Hematopoietic multipotent progenitor cell treated with erythropoietin and hydrocortisone succinate and interleukin-3 and kit ligand, for 6 days (in vitro differentiated cells): Measurements from ENCODE around the gene HK1.
A peak's percentile ranks its signal among the peaks of the same experiment; 100 is the strongest.

Source experiments
- DNase-seq: peaks from one replicate; pipeline ENCODE4 v3.0.0-alpha.2; 2015

Gene HK1

DNA sequence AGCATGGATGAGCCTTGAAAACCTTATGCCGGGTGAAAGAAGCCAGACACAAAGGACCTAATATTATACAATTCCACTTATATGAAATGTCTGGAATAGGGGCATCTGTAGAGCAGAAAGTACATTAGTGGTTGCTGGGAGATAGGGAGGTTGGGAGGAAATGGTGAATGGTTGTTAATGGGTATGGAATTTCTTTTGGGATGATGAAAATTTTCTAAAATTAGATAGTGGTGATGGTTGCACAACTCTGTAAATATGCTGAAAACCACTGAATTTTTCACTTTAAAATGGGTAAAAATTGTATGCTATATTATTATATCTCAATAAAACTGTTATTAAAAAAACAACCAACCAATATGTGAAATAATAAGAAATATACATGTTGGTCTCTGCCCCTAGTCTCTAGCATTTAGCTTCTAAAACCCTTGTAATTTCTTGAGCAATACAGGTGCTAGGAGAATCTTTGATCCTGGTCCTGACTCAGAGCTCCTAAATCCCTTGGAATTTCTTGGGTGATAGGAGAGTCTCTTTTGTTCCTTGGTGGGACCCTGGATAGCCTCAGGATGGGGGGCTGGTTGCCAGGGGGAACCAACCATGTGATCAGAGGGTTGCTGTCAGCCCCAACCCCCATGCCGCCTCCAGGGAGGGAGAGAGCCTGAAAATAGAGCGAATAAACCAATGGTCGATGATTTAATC is 74.4 kb downstream of the HK1 start:
- no peak for DNase-seq

DNA sequence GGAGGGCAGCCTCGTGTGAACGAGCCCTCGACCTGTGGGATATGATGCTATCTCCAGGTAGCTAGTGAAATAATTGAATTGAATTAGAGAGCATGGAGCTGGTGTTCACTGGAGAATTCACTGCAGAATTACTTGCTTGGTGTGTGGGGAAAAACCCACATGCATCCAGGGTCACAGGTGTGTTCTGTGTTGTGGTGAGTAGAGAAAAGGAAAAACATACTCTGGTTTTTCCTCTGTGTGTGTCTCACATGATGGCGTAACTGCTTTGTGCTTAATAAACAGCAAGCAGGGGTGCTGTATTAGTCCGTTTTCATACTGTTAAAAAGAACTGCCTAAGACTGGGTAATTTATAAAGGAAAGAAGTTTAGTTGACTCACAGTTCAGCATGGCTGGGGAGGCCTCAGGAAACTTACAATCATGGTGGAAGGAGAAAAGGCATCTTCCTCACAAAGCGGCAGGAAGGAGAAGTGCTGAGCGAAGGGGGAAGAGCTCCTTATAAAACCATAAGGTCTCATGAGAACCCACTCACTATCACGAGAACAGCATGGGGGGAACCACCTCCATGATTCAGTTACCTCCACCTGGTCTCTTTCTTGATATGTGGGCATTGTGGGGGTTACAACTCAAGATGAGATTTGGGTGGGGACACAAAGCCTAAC is 75.8 kb downstream of the HK1 start:
- no peak for DNase-seq

DNA sequence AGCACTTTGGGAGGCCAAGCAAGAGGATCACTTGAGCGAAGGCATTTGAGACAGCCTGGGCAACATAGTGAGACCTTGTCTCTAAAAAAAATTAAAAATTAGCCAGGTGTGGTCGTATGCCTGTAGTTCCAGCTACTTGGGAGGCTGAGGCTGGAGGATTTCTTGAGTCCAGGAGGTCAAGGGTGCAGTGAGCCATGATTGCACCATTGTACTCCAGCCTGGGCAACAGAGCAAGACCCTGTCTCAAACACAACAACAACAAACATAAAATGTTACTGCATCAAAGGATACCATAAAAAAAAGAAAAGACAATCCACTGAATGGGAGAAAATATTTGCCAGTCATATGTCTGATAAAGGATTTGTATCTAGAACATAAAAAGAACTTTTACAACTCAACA is 77.9 kb downstream of the HK1 start:
- DNase-seq = no peak

DNA sequence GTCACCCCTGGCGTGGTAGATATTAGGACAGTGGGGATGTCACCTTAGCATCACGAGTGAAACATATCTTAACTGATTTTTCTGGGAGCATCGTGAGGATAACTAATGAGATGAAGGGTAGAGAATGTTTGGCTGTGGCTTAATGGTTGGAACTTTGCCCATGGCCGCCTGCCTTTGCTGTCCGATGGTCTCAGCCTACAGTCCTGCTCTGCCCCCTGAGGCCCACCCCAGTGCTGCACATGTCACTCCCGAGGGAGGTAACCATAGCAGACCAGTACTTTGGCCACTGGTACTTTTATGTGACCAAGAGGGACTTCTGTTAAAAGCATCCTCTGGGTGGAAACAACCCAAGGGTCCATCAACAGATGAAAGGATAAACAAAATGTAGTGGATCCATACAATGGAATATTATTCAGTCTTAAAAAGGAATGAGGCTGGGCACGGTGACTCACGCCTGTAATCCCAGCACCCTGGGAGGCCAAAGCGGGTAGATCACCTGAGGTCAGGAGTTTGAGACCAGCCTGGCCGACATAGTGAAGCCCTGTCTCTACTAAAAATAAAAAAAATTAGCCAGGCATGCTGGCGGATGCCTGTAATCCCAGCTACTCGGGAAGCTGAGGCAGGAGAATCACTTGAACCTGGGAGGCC is 80.0 kb downstream of the HK1 start:
- DNase-seq = no peak

DNA sequence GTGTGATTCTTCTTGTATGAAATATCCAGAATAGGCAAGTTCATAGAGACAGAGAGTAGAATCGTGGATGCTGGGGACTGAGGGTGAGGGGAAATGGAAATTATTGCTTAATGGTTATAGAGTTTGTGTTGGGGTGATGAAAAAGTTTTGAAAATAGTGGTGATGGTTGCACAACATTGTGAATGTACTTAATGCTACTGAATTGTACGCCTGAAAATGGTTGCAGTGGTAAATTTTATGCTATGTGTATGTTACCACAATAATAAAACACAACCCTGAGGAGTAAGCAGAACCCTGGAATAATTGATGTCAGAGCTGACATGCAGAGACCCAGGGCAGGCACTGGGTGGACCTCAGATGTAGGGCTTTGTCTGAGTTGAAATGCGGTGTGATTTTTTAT is 80.9 kb downstream of the HK1 start:
- peak; percentile 74 for DNase-seq

DNA sequence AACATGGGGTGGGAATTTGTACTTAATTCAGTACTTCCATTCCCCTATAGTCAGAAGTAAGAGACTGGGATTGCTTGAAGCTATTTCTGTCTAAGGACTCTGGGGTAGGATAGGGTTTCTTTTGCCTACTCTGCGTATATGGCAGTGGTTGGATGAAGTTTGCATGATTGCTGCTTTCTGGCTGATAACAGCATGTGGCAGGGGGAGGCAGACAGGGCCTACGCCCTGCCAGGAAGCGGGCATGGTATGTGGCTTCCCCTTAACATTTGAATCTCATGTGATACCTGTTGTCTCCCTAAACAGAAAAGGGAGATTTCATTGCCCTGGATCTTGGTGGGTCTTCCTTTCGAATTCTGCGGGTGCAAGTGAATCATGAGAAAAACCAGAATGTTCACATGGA is 81.3 kb downstream of the HK1 start:
- peak; percentile 88 for DNase-seq

DNA sequence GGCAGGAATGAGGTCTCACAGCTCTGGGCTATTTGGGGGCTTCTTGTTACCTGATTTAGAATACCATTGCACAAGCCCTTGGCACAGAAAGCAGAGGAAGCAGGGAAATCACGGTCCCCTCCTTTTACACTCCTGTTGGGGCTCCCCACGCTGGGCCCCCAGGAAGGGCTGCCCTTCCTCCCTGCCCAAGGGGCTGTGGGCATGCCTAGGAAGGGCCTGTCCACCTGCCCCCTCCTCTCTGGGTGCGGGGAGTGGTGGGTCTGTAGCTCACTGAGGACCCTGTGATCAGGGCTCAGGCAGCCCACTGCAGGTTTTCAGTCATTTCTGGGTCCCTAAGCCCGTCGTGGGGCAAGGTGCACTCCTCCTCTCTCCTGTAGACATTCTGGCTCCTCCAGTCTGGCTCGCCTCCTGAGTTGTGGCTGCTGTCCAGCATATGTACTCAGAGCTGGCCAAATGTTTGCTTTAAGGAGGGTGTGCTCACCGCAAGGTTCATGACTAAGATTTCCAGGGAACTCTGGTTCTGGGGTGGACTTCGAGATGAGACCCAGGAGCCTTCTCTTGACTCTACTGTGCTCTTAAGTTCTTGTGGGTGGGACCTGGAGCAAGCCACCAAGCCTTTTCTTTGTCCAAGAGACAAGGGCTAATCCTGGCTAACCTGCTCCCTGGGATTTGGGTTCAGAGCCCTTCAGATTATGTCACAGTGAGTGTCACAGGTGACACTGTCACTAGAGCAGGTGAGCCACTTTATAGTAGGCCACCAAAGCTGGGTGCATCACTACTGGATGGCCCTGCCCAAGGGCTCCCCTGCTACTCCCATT is 82.4 kb downstream of the HK1 start:
- no peak for DNase-seq

DNA sequence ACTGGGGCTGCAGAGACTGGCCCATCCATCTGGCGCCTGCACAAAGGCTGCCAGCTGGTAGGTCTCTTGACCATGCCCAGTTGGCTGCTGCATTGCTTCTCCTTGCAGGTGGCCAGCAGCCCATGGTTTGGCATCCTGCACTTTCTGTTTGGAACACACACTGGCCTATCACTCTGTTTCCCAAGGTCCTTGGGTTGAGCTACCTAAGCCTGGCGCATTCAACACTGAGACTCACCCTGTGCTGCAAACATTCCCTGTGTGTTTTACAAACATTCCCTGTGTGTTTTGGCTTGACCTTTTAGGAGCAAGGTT is 83.0 kb downstream of the HK1 start:
- DNase-seq = no peak

DNA sequence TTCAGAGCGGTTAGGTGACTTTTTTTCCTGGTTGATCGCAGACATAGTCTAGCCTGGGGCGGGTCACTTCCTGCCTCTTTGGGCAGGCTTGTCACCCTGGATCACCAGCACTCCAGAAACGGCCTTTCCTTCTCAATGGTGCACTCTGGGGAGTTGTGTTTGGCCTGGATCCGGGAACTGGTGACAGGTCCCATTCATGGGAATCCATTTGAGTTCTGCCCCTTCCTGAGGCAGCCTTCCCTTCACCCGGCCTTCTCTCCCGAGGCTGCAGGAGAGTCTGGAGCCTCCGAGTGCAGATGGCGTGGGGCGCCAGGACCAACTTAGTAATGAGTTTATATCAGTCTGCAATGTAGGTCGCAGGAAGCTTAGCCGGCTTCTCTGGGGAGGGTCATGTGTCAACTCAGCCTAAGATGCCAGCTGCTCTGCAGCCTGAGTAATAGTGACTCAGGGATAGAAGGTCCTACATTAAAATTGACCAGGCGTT is 84.2 kb downstream of the HK1 start:
- DNase-seq = no peak

DNA sequence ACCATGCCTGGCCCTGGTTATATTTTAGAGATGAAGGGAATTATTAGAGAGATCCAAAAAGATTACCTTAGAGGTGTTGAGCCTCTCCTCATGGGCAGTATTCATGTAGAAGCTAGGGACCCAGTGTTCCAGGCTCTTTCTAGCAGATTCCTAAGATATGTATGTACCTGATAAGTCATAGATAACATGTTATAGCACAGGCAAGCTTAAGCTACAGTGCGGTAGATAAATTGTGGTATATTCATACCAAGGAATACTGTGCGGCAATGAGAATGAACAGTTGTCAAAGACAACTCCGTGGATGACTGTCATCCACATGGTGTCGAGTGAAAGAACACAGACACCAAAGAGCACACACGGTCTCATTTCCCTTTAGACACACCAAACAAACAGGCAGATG is 85.4 kb downstream of the HK1 start:
- DNase-seq = no peak

DNA sequence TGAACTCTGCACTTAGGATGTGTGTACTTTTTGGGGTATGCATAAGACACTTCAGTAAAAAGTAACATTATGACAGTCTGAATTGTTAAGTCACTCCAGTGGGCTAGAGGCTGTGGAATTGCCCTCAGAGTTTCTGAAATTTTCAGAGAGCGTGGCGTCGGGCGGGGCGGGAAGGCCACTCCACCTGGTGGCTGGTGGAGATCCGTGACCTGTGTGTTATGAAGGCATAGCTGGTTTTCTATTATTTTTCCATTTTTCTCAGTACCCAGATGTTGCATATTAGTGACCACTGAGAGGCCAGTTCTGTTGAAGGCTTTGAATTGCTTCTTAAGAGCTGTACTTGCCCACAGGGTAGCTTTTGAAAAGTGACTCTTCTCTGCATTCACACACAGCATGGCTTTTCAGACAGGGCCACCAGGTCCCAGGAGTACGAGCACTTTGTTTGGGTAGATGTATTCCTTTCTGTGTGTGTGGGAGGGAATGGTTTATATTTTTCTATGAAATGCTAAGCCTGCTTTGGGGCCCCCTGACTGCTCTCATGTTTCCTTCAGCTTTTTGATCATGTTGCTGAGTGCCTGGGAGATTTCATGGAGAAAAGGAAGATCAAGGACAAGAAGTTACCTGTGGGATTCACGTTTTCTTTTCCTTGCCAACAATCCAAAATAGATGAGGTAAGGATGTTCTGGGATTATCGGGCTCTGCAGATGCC is 86.1 kb downstream of the HK1 start:
- DNase-seq = no peak

DNA sequence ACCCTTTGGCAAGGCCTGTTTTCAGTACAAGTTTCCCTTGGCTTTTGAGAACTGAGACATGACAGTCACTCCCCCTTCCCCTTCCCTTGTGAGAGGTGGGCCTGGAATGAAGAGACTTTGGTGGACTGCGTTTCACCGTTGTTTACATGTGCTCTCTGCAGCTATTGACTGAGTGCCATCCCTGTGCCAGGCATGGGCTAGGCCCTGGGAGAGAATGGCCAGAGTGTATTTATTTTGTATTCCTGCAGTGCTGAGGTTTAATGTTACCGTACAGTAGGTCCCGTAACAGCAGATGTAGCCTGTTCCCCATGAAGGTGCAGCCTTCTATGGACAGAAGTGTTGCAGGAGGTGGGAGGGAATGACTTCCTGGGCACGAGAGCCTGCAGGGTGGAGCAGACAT is 88.4 kb downstream of the HK1 start:
- no peak for DNase-seq

DNA sequence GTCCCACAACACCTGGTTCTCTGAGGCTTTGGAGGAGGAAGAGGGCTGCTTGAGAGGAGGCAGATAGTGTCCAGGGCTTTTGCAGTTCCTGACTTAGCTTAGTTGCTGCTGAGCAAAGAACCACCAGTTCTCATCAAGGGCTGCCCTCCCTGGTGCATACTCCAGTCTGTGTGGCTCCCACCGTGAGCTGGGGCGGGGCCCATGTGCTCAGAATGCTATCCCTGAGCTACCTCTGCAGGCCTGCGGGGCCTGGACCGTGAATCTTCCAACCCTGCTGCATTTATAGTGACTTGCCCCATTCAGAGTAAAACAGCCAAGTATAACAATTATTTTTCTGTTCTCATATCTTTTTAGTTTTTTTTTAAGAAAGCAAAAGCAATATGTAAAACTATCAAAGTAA is 89.2 kb downstream of the HK1 start:
- DNase-seq = no peak

DNA sequence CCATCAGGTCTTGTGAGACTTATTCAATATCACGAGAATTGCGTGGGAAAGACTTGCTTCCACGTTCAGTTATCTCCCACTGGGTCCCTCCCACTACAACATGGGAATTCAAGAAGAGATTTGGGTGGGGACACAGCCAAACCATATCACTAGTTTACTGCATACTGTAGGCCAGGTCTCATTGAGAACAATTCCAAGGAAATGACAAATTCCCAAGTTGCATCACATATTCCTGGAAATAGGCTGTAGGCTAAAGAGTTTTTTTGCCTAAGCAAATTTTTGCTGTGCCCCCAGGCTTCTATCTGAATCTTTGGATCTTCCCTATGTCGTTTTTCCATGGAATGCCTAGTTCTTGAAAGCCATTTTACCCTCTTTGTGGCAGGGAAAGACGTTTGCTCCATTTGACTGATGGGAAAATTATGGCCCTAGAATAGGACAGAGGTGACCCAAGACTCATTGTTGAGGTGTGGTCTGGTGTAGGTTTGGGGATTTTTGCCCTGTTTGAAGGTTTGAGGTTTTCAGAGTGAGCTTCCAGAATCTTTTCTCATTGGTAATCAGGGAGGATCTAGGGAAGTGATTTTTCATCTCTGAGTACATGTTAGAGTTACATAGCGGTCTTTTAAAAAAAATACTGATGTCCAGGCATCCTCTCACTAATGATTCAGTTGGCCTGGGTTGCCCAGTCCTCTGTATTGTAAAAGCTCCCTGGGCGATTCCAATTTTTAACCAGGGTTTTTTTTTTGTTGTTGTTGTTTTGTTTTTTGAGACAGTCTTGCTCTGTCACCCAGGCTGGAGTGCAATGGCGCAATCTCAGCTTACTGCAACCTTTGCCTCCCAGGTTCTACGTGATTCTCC is 94.1 kb downstream of the HK1 start:
- no peak for DNase-seq

DNA sequence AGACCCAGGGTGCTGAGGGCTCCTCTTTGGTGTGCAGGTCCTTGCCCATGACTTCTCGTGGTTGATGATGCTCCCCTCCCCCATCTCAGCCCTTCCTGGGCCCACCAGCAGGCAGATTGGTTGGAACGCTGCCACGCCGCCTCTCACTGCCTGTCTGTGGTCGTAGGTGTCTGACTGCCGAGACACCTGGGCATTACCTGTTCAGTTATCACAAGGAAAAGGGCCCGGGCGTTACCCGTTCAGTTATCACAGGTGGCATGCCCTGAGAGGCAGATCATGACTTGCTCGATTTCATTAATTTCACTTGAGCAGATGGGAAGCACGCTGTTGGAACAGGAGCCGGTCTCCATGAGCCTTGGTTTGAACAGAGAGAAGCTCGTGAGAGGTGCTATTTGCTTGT is 95.9 kb downstream of the HK1 start:
- no peak for DNase-seq

DNA sequence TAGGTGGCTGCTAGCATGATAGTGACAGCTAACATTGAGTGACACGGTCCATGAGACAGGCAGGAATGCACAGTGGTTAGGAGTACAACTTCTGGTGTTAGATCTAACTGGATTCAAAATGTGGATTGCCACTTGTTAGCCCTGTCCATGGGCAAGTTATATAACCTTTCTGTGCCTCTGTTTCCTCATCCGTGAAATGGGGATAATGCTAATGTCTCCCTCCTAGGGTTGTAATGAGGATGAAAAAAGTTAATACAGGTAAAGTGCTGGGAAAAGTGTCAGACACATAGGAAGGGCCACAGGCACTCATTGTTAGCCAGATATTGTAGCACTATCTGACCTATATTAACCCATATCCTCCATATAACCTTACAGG is 96.6 kb downstream of the HK1 start:
- no peak for DNase-seq

DNA sequence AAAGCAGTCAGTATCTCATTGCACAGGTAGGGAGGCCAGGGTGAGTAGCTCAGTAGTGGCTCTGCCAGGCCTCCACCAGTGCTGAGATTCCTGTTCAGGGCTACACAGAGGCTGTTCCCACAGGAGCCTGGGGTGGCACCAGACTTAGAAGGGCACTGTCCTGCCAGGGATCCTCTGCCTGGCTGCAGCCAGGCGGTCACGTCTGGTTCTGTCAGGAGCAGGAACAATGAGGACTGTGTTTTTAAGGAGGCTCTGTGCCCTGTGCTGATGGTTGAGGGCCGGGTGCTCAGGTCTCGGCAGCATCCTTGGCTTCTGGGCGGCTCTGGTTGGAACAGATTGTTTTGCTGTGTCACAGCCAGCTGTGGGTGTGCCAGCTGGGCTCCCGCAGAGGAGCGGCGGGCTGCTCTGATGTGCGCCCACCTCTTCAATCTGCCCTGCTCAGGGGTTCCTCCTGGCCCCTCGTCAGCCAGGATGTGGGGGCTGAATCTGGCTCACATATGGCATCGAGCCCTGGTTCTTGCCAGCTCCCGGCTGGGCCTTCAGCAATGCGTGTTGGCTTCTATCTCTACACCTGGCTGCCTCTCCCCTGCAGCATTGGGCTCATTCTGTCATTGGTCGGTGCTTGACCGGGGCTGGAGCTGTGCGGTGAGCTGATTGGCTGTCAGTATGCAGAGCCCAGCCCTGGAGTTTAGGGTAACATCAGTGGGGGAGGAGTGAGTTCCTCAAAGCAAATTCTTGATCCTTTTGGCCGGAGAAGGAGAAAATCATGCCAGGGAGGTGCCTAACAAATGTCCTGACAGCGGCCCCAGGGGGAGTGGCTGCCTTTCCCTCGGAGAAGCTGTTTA is 97.2 kb downstream of the HK1 start:
- DNase-seq = no peak

DNA sequence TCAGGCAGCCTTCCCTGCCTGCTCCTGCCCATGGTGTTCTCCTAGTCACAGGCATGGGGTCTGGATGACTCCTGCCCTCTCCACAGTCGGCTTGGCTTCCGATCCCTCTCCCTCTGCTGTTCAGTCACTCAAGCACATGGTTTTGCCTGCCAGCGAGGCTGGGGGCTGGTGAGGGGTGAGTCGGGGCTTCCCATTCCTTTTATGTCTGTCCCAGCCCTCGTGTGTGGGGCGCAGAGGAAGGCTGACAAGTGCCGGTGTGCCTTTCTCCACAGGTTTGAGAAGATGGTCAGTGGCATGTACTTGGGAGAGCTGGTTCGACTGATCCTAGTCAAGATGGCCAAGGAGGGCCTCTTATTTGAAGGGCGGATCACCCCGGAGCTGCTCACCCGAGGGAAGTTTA is 98.4 kb downstream of the HK1 start:
- no peak for DNase-seq

DNA sequence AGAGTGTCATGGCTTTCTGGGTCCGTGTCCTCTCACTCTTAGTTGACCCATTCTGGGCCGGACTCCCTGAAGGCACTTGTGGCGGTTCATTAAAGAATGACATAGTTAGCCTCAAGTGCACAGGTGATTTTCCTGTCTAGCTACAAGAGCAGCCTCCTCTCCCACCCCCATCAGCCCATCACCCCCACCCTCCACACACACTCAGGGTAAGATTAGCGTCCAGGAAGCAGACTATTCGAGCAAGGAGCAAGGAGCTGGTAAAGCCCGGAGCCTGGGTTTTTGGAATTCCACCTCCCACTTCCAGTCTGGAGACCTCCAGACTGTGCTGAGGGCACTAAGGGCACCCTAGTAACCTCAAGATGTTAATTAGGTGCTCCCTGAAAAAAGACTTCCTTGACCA is 98.9 kb downstream of the HK1 start:
- DNase-seq = no peak

DNA sequence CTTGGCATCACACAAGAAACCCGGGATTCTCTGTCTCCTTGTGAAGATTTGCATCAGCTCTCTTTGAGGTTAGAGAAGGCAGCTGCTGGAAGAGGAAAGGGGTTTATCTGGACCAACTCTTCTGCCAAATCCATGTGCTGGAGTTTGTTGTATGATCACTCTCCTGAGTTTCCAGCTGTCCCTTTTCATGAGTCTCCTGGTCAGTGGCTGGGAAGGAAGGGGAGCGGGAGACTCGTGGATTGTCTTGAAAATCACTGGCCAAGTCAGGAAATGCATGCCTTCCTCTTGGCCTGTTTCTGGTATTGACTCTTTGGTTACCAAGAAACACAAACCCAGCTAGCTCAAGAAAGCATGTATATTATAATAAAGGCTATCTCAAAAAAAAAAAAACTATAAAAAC is 99.6 kb downstream of the HK1 start:
- DNase-seq = no peak

DNA sequence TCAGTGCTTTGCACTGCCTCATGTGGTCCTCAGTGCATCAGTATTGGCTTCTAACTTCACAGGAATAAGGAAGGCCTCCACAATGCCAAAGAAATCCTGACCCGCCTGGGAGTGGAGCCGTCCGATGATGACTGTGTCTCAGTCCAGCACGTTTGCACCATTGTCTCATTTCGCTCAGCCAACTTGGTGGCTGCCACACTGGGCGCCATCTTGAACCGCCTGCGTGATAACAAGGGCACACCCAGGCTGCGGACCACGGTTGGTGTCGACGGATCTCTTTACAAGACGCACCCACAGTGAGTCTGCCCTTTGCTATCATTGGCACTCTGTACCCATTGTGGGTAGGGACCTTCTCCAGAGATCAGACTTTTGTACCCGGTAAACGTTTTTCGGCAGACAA is 101.5 kb downstream of the HK1 start:
- DNase-seq = no peak
